ENCODE results near the gene C10orf95.

Gene C10orf95

DNA sequence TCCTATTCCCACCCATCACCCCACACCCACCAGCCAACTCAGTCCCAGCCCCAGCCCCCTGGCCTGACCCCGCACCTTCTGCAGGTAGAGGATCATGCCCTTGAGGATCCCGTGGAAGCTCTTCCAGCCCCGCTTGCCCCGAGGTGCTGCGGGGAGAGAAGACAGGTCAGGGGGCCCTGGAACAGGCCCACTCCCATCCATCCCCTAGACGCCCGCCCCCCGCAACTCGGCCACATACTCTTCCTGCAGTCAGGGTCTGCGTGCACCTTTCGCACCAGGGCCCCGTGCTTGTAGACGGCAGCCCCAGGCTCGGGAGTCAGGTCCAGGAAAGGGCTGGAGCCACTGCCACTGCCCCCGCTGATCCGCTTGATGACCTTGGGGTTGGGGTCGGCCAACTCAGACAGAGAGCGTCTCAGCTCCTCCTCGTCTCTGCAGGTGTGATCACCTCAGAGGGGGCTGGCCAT, 46.2 kb downstream of the C10orf95 start:
- peaks cover 8% of the 10 kb centered on the region for H3K27me3 ChIP-seq (replicated peaks)
- no peak overlapping the region for H3K27ac ChIP-seq
- no peak for TF ChIP-seq CTCF (IDR thresholded peaks at IDR 0.05; ENCODE audit: low read depth, low read length, missing control alignments)
- DNase-seq: no peak
- no peak overlapping the region for H3K4me3 ChIP-seq (ENCODE audit: low read depth, low read length)
- in situ Hi-C loops (cut with HindIII; ENCODE audit: low pct_ligation_motif_present, low sequenced_read_pairs): no loop called here
- H3K36me3 ChIP-seq (replicated peaks): peaks cover 16% of the 10 kb centered on the region

GRCh38 chr10:102404361-102405107, 46.8 kb downstream of the C10orf95 start:
- Histone ChIP-seq H3K27ac (no peak overlapping the region), H3K27me3 (replicated peaks) (peaks cover 3% of the 10 kb centered on the region), H3K4me3 (ENCODE audit: low read depth, low read length) (no peak overlapping the region), H3K36me3 (replicated peaks) (peaks cover 16% of the 10 kb centered on the region)
- TF ChIP-seq CTCF (IDR thresholded peaks at IDR 0.05; ENCODE audit: low read depth, low read length, missing control alignments): no peak
- in situ Hi-C loops (cut with HindIII; ENCODE audit: low pct_ligation_motif_present, low sequenced_read_pairs): no loop called here
- no peak for DNase-seq

GRCh38 chr10:102403115-102403514, 48.2 kb downstream of the C10orf95 start:
- no peak for DNase-seq
- H3K27ac ChIP-seq: no peak overlapping the region
- peaks cover 16% of the 10 kb centered on the region for H3K36me3 ChIP-seq (replicated peaks)
- TF ChIP-seq CTCF (IDR thresholded peaks at IDR 0.05; ENCODE audit: low read depth, low read length, missing control alignments): no peak
- H3K27me3 ChIP-seq (replicated peaks): no peaks in the 10 kb centered on the region
- H3K4me3 ChIP-seq (ENCODE audit: low read depth, low read length): no peak overlapping the region
- in situ Hi-C loops (cut with HindIII; ENCODE audit: low pct_ligation_motif_present, low sequenced_read_pairs): no loop called here

GRCh38 chr10:102402512-102402896, 48.8 kb downstream of the C10orf95 start:
- peaks cover 21% of the 10 kb centered on the region for H3K36me3 ChIP-seq (replicated peaks)
- DNase-seq: no peak
- H3K4me3 ChIP-seq (ENCODE audit: low read depth, low read length): no peak overlapping the region
- no peaks in the 10 kb centered on the region for H3K27me3 ChIP-seq (replicated peaks)
- H3K27ac ChIP-seq: no peak overlapping the region
- in situ Hi-C loops (cut with HindIII; ENCODE audit: low pct_ligation_motif_present, low sequenced_read_pairs): no loop called here
- TF ChIP-seq CTCF (IDR thresholded peaks at IDR 0.05; ENCODE audit: low read depth, low read length, missing control alignments): no peak

DNA sequence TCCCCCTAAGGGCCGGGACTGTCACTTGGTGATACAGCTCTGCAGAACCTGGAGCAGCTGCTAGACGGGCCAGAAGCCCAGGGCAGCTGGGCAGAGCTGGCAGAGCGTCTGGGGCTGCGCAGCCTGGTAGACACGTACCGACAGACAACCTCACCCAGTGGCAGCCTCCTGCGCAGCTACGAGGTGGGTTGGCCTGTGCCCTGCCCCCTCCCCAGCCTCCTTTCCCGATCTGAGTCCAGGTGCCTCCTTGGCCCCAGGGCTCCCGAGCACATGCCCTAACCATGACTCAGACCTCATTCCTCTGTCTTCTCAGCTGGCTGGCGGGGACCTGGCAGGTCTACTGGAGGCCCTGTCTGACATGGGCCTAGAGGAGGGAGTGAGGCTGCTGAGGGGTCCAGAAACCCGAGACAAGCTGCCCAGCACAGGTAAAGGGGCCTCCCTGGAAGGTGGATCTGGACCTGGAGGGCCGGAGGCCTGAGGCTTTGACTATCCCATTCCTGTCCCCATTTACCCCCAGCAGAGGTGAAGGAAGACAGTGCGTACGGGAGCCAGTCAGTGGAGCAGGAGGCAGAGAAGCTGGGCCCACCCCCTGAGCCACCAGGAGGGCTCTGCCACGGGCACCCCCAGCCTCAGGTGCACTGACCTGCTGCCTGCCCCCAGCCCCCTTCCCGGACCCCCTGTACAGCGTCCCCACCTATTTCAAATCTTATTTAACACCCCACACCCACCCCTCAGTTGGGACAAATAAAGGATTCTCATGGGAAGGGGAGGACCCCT, 49.4 kb downstream of the C10orf95 start:
- Histone ChIP-seq H3K4me3 (ENCODE audit: low read depth, low read length) (no peak overlapping the region), H3K27ac (no peak overlapping the region), H3K27me3 (replicated peaks) (no peaks in the 10 kb centered on the region), H3K36me3 (replicated peaks) (peaks cover 22% of the 10 kb centered on the region)
- no peak for TF ChIP-seq CTCF (IDR thresholded peaks at IDR 0.05; ENCODE audit: low read depth, low read length, missing control alignments)
- peak; percentile 19 for DNase-seq
- in situ Hi-C loops (cut with HindIII; ENCODE audit: low pct_ligation_motif_present, low sequenced_read_pairs): no loop called here
